Frontal cortex (tissue), 4 donors: ENCODE results near the gene CD2. TPM values are rescaled to one million over a fixed set of nuclear protein-coding genes. Genes with fewer than 3 reads are reported as not detected.

Experiments
- DNase-seq, 2 donors: peaks; one replicate each; pipeline ENCODE4 v3.0.0; 2012; ENCODE audit warnings: low spot score in 2 of 2
- FAIRE-seq: peaks from 2 replicates; lab custom pipeline; 2012; peaks lifted over from hg19 to GRCh38; lab: Jason Lieb, UNC
- total RNA-seq: library from RNA; depleted of rRNA; stranded (reverse); fragments of >200 nt; gene quantifications from one replicate; pipeline ENCODE4 v1.2.3, GENCODE V29; 2014
- donor health status: control.
- donor health status: control.
- donor health status: control.

The CD2 gene
- total RNA-seq, 1 donor from 2014 or later, result not detected

- no peak for FAIRE-seq
- no peak for DNase-seq
Measured at GRCh38 chr1:116726872-116727820, 27.1 kb upstream of the CD2 start.

- FAIRE-seq (no peak), DNase-seq (no peak)
Measured at GRCh38 chr1:116731439-116731838, 22.8 kb upstream of the CD2 start.

- FAIRE-seq (no peak), DNase-seq (no peak)
Measured at GRCh38 chr1:116732726-116733125, 21.5 kb upstream of the CD2 start.

GRCh38 chr1:116733476-116734365, 20.5 kb upstream of the CD2 start:
- FAIRE-seq, result no peak
- DNase-seq, result no peak

- no peak for FAIRE-seq
Measured at GRCh38 chr1:116735246-116735645, 19.0 kb upstream of the CD2 start.

GRCh38 chr1:116737020-116737854, 17.0 kb upstream of the CD2 start:
- DNase-seq (peak; percentile 31 to 72), FAIRE-seq (no peak)

More at GRCh38 chr1:116735246-116735645, 19.0 kb upstream of the CD2 start:
- DNase-seq, result no peak

DNA sequence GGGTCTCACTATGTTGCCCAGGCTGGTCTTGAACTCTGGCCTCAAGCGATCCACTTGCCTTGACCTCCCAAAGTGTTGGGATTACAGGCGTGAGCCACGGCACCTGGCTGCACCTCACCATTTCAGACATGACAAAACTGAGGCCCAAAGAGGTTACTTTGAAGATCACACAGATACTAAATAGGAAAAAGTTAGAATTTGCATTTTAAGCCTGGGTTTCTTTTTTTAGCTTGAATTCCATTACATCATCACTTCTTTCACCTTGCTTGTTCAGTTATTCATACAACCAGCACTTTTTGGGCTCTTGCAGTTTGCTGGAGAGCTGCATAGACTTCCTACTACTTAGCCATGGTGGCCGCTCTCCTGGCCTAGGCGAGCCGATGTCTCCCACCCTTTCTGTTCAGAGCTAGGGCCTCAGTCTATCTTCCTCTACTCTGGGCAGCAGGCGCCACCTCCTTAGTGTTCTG, 16.3 kb upstream of the CD2 start:
- FAIRE-seq (no peak), DNase-seq (no peak)

- FAIRE-seq (no peak), DNase-seq (no peak)
Measured at GRCh38 chr1:116738673-116739370, 15.4 kb upstream of the CD2 start.

DNA sequence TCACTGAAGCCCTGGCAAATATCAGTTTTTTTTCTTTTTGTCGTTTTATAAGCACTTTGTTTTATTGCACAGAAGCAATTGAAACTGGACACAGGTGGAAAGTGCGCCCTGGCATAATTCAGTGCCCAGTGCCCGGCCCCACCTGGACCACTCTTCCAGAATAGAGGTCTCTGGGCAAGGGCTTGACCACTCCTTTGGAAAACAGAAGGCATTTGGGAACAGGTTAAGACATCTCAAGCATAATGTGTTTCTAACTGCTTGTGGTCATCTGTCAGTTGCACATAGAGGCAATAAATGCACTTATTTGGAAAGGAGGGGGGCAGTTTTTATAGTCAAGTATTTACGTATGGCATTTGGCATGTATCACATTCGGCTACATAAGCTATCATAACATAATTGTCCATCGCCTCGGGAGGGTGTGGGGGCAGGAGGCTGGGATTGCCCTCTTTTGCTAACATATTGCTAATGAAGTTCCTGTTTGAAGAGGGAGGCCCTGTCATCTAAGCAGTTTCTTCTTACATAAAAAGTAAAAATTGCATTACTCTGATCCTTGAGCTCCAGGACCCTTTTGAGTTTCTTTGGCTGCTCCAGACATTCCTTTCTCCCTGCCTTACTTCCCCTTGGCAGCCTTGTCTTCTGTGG, 14.7 kb upstream of the CD2 start:
- FAIRE-seq, result no peak
- no peak for DNase-seq

DNA sequence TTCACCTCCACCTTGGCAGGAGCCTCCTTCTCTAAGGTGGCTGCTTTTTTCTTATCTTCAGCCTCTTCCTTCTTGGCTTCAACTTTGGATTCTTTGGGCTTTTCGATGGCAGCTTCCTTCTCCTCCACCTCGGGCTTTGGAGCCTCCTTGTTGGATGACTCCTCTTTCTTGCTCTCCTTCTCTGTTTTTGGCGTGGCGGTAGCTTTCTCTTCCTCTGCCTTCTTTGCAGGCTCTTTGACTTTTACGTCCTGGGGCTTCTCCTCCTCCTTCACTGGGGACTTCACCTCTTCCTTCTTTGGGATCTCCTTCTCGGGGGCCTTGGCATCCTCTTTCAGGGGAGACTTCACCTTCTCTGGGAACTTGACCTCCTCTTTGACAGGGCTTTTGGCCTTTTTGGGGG, 13.9 kb upstream of the CD2 start:
- DNase-seq, result no peak
- FAIRE-seq, result no peak

- DNase-seq, result no peak
- no peak for FAIRE-seq
Measured at GRCh38 chr1:116740746-116741145, 13.5 kb upstream of the CD2 start.

DNA sequence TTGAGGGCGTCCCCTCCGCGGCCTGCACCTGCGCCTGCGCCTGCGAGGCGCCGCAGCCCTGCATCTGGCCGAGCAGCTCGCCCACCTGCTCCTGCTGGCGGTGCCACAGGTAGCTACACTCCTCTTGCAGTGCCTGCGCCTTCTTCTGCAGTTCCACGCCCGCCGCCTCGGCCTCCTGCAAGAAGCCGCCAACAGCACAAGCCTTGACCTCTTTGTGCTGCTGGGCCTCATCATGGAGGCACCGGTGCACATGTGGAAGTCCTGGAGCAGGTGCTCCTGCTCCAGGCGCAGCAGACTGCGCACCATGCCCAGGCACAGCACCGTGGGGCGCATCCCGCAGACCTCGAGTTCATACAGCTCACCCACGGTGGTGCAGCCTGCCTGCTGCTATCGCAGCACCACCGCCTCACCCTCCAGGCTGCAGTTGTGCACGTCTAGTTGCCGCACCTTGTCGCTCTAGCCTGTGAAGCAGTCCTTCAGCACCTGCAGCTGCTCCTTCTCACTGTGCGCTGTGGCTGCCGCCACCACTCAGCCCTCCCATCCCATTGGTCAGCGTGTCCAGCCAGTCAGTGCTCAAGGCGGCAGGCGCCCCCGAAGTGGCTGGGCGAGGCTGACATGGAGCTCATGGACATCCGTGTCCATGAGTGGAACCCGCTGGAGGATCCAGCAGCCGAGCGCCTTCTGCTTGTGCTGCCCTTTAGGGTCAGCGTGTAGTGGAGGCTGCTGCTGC, 12.2 kb upstream of the CD2 start:
- no peak for FAIRE-seq
- DNase-seq, result no peak

- no peak for FAIRE-seq
- no peak for DNase-seq
Measured at GRCh38 chr1:116743535-116743934, 10.7 kb upstream of the CD2 start.

DNA sequence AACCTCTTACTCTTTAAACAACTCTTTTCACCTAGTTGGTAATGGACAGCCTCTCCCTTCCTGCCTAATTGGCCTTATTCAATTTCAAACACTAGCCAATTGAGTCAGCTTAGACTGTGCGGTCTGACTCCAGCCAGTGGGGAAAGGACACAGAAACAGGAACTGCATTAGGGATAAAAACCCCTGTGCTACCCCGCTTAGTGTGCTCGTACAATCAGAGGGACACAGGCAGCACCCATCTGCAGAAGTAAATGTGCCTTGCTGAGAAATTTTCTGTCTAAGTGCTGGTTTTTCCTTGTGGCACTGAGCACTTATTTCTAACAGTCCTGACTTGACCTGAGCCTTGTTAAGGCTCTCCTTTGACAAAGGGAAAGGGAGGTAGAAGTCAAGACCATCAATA, 6.0 kb upstream of the CD2 start:
- FAIRE-seq (no peak), DNase-seq (no peak)

DNA sequence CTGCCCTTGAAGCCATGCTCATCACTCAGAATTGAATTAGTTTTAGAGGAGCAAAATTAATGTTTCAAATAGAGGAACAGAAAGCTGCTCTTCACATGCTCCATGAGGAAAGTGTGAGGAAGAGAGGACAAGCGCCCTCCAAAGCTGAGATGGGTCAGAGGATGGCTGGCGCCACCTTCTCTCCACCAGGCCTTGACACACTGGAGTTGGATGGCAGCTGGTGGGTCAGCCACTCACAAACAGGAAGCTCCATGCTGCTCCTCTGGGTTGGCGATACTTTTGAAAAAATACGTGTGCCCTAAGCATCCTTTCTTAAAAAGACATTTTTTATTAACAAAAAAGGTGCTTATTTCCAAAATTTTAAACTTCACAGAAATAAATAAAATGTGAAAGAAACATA, 3.1 kb upstream of the CD2 start:
- no peak for FAIRE-seq
- DNase-seq, result no peak

DNA sequence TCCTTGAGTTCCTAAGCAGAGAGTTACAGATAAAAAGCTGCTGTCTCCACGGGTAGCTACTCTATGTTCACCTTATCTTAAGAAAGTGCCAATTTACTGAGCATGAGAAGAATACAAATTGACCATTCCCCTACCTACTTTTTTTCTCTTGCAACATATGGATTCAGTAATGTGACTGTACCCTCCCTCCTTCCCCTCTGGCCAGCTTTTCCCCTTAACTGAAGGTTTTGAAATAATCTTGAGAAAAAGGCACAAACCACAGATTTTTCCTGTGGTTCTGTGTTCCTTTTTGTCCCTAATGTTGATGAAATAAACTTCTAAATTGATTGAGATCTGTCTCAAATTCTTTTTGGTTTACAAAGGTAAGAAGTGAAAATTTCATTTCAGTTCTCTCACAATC, 2.6 kb upstream of the CD2 start:
- no peak for FAIRE-seq
- no peak for DNase-seq

GRCh38 chr1:116753312-116753711, 918 bp upstream of the CD2 start:
- FAIRE-seq (no peak), DNase-seq (no peak)

GRCh38 chr1:116755066-116755465, 836 bp downstream of the CD2 start:
- FAIRE-seq (no peak), DNase-seq (no peak)
